ENCODE results near the gene IGF2R.

The IGF2R gene

GRCh38 chr6:160042788-160043301, 74.0 kb downstream of the IGF2R start:
- no peak for DNase-seq (ENCODE audit: low read depth in 2 of 2)

GRCh38 chr6:160043784-160044183, 74.9 kb downstream of the IGF2R start:
- DNase-seq (ENCODE audit: low read depth in 2 of 2): no peak

- DNase-seq (ENCODE audit: low read depth in 2 of 2): no peak
Measured at GRCh38 chr6:160044687-160045086, 75.8 kb downstream of the IGF2R start.

- DNase-seq (ENCODE audit: low read depth in 2 of 2): no peak
Measured at GRCh38 chr6:160048471-160048870, 79.6 kb downstream of the IGF2R start.

- DNase-seq (ENCODE audit: low read depth in 2 of 2): no peak
Measured at GRCh38 chr6:160049346-160049745, 80.5 kb downstream of the IGF2R start.

GRCh38 chr6:160050022-160050421, 81.1 kb downstream of the IGF2R start:
- no peak for DNase-seq (ENCODE audit: low read depth in 2 of 2)

DNA sequence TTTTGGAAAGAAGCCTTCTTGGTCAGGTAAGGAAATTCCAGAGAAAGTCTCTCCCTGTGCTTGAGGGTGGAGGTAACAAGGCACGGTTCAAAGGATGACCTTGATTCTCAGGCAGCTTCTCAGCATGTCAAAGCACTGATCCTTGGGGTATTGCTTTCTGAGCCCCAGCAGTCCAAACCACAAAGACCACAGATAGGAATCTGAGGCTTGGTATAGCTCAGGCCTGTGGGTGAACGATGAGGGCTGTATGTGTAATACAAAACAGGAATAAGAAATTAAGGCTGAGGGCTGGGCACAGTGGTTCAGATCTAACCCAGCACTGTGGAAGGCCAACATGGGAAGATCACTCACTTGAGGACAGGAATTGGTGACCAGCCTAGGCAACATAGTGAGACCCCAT, 82.5 kb downstream of the IGF2R start:
- no peak for DNase-seq (ENCODE audit: low read depth in 2 of 2)

GRCh38 chr6:160054271-160054670, 85.4 kb downstream of the IGF2R start:
- no peak for DNase-seq (ENCODE audit: low read depth in 2 of 2)

GRCh38 chr6:160054913-160055312, 86.0 kb downstream of the IGF2R start:
- no peak for DNase-seq (ENCODE audit: low read depth in 2 of 2)

DNA sequence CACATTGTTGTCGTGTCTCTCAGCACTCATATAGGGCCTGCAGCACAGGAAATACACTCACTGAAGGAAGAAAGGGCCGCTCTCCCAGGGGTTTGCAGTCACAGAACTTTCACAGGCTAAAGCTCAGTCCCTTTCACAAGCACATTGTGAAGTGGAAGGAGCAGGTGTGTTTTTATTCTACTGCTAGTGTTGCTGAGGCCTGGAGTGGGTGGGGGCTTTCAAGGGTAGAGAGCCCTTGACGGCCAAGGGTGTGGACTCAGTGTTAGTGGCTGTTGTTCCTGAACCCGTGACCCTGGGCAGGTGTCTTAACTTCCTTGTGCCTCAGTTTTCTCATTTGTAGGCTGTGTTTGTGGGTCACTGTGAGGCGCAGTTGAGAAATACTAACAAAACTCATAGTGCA, 86.5 kb downstream of the IGF2R start:
- no peak for DNase-seq (ENCODE audit: low read depth in 2 of 2)

GRCh38 chr6:160055813-160056212, 86.9 kb downstream of the IGF2R start:
- no peak for DNase-seq (ENCODE audit: low read depth in 2 of 2)

DNA sequence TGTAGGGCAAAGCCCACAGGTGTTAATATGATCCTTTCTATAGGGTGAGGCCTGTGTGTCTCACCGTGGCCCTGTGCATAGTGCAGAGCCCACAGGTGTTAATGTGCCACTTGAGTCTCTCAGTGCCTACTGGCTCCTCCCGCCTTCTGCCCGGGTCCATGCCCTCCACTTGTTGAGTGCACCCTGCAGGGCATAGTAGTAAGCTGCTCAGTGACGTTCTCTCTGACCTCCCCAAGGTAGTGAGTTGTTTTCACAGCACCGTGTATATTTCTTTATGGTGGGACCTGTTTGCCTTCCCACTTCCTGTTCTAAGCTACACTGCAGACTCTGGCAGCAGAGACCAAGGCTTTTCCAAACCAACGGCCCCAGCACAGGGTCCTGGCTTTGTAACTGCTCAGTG, 88.2 kb downstream of the IGF2R start:
- no peak for DNase-seq (ENCODE audit: low read depth in 2 of 2)

GRCh38 chr6:160058603-160059215, 89.8 kb downstream of the IGF2R start:
- DNase-seq (ENCODE audit: low read depth in 2 of 2): no peak

GRCh38 chr6:160060221-160060620, 91.3 kb downstream of the IGF2R start:
- no peak for DNase-seq (ENCODE audit: low read depth in 2 of 2)

DNA sequence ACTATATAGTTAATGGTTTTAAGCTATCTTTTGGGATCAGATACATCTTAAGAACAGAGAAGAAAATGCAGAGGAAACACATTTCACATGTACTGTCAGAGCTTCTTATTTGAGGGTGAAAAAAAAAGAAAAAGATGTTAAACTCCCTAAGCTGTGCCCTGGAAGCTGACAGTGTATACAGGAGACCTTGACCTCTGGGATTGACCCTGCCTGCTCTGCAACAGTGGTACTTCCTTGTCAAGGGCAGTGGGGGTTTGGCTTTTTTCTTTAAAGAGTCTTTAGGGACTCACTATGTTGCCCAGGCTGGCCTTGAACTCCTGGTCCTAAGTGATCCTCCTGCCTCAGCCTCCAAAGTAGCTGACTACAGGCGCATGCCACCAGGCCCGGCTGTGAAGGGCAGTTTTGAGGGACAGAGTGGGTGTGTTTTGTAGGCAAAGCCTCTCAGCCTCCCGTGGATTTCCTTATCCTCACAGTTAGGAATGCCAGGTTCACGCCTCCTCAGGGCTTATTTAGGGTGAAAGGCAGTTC, 92.1 kb downstream of the IGF2R start:
- DNase-seq (ENCODE audit: low read depth in 2 of 2): no peak

GRCh38 chr6:160063771-160064413, 95.0 kb downstream of the IGF2R start:
- no peak for DNase-seq (ENCODE audit: low read depth in 2 of 2)

DNA sequence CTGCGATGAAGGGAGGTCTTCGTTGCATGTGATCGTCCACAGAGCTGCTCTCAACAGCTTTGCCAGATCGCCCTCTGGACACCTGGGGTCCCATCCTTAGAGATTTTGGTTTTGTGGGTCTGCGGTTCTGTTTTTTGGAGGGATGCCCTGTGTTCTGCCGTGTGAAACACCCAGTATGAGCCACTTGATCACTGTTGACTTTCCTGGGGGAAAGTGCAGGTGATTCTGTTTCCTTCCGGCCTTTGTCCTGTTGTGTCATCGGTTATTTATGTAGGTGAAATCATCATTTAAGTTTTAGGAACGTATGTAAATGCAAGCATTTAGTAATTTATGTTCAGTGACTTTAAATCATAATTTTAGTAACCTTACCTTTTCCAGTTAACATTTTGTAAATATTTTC, 96.3 kb downstream of the IGF2R start:
- no peak for DNase-seq (ENCODE audit: low read depth in 2 of 2)

DNA sequence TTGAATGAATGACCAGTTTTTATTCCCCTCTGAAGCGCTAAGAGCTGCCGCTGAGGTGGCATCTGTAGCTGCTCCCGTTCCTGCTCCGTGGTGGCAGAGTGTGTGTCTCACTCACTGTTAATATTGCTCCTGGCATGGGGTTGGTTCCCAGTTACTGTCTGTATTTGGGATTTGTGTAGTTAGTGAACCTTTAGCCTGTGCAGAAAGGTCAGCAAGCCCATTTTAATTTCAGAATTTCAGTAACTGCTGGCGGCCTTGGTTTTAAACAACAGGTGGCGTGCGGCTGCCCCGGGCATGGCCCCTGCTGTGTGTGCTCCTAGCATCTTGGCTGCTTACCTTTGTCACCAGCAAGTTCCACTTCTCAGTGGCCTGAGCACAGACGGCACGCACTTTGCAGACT, 98.7 kb downstream of the IGF2R start:
- DNase-seq (ENCODE audit: low read depth in 2 of 2): no peak

DNA sequence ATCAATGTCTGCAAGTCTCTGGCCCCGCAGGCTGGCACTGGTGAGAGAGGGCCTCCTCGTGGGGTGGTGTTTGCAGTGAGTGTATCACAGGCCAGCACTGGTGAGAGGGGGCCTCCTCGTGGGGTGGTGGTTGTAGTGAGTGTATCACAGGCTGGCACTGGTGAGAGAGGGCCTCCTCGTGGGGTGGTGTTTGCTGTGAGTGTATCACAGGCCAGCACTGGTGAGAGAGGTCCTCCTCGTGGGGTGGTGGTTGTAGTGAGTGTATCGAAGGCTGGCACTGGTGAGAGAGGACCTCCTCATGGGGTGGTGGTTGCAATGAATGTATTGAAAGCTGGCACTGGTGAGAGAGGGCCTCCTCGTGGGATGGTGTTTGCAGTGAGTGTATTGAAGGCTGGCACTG, 99.5 kb downstream of the IGF2R start:
- DNase-seq (ENCODE audit: low read depth in 2 of 2): no peak

GRCh38 chr6:160069050-160069454, 100.2 kb downstream of the IGF2R start:
- no peak for DNase-seq (ENCODE audit: low read depth in 2 of 2)

- no peak for DNase-seq (ENCODE audit: low read depth in 2 of 2)
Measured at GRCh38 chr6:160069459-160069858, 100.6 kb downstream of the IGF2R start.

- DNase-seq (ENCODE audit: low read depth in 2 of 2): no peak
Measured at GRCh38 chr6:160070427-160070826, 101.5 kb downstream of the IGF2R start.

- DNase-seq (ENCODE audit: low read depth in 2 of 2): no peak
Measured at GRCh38 chr6:160070831-160071230, 101.9 kb downstream of the IGF2R start.

Data from stimulated activated CD4-positive, alpha-beta T cell treated with anti-CD3 and anti-CD28 coated beads, Interleukin-1b, Interleukin-23, amount 100 ng/mL, for 1 hour (primary cell).